Activated B cell treated with CpG ODN at 0.5 μM for 24 hours (primary cell): ENCODE data around the gene GPR142. TPM values are rescaled to one million over a fixed set of nuclear protein-coding genes. Genes with fewer than 3 reads are reported as not detected.

Source experiments
- ATAC-seq: fragments of 200-7000 bp; cut with Tn5 transposase; one replicate; pipeline ENCODE4 v1.10.0; 2021; ENCODE audit warnings: low read depth, mild to moderate bottlenecking, moderate library complexity
- CTCF ChIA-PET: fragments of 350-600 bp; sonication (Branson Sonifier 250); formaldehyde crosslinking; loops from one replicate; lab custom pipeline; 2021; ENCODE audit warnings: antibody characterized with exemption; lab: Charles Lee
- POLR2A ChIA-PET: fragments of 350-600 bp; sonication (Branson Sonifier 250); formaldehyde crosslinking; loops from one replicate; lab custom pipeline; 2021; ENCODE audit warnings: antibody characterized with exemption; lab: Charles Lee
- DNase-seq: peaks from one replicate; pipeline ENCODE4 v3.0.0; 2022
- H3K27ac Mint-ChIP-seq: one replicate; pipeline ENCODE4 v1.8.0; 2020; ENCODE audit warnings: mixed read lengths
- H3K27me3 Mint-ChIP-seq: one replicate; pipeline ENCODE4 v1.8.0; 2021; ENCODE audit warnings: mixed read lengths
- H3K36me3 Mint-ChIP-seq: one replicate; pipeline ENCODE4 v1.8.0; 2021; ENCODE audit warnings: low read depth, mixed read lengths
- H3K4me1 Mint-ChIP-seq: one replicate; pipeline ENCODE4 v1.8.0; 2021; ENCODE audit warnings: mixed read lengths
- H3K4me3 Mint-ChIP-seq: one replicate; pipeline ENCODE4 v1.8.0; 2020; ENCODE audit warnings: mild to moderate bottlenecking, mixed read lengths
- H3K9me3 Mint-ChIP-seq: one replicate; pipeline ENCODE4 v1.8.0; 2020; ENCODE audit warnings: mixed read lengths
- intact Hi-C: fragments of 100-400 bp; cut with micrococcal nuclease; formaldehyde crosslinking; loops from one replicate; pipeline ENCODE4 v1.15.1; 2024
- total RNA-seq: library from RNA; stranded (reverse); gene quantifications from 2 replicates; pipeline ENCODE4 v1.2.3, GENCODE V29; 2022
- TF ChIP-seq, protein P1 (sequence below): fragments of 200-600 bp; IDR thresholded peaks from one replicate; pipeline ENCODE4 v1.8.0; 2022; ENCODE audit warnings: antibody characterized with exemption, mild to moderate bottlenecking

GPR142 gene
- total RNA-seq, 1 donor from 2014 or later, result not detected

DNA sequence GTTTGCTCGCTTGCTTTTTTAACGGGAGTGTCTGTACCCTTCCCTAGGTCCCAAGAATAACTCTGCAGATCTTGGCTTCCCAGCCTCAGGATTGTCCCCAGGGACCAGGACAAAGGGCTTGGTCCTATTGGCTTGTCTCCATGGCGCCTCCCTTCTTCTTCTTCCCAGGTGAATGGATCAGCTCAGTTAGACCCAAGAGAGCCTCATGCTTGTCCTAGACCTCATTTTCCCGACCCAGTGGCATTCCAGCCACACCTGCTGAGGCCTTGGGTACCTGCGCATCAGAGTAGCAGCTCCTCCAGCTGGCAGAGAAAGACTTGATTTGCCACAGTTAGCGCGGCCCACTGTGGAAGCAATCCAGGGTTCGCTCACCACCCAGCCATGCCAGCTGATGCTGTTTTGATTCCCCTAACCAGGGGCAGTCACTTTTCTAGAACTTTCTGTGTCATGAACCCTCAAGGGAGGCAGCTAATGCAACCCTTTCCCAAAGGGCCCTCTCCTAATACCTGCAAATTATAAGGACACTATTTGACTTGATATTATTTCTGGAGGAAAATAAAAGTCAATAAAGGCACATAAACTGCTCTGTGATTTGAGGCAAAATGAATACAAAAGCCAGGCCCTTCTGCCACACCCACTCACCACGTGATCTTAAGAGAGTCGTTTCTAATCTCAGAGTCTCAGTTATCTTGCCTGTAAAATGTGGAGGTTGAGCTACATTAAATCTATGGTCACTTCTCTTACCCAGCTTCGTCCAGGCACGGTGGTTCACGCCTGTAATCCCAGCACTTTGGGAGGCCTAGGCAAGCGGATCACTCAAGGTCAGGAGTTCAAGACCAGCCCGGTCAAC is 13.9 kb downstream of the GPR142 start:
- DNase-seq (no peak), ATAC-seq (no peak)
- TF ChIP-seq, protein P1, sequence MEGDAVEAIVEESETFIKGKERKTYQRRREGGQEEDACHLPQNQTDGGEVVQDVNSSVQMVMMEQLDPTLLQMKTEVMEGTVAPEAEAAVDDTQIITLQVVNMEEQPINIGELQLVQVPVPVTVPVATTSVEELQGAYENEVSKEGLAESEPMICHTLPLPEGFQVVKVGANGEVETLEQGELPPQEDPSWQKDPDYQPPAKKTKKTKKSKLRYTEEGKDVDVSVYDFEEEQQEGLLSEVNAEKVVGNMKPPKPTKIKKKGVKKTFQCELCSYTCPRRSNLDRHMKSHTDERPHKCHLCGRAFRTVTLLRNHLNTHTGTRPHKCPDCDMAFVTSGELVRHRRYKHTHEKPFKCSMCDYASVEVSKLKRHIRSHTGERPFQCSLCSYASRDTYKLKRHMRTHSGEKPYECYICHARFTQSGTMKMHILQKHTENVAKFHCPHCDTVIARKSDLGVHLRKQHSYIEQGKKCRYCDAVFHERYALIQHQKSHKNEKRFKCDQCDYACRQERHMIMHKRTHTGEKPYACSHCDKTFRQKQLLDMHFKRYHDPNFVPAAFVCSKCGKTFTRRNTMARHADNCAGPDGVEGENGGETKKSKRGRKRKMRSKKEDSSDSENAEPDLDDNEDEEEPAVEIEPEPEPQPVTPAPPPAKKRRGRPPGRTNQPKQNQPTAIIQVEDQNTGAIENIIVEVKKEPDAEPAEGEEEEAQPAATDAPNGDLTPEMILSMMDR, result no peak
- ChIA-PET CTCF (interaction anchor here (0.9 to 4.6 kb wide), 8 partner anchors 11 to 356 kb away, joined by 3 to 100 read pairs (median 6); partner anchors contain the start of genes CD300LB, GPR142 and RAB37), POLR2A (interaction anchor here (1.2 kb wide), 1 partner anchor 73 kb away, joined by 3 read pairs; no protein-coding TSS in a partner anchor)
- Mint-ChIP-seq H3K27ac (no peak overlapping the region), H3K27me3 (peaks cover 23% of the 10 kb centered on the region), H3K9me3 (no peaks in the 10 kb centered on the region), H3K36me3 (no peaks in the 10 kb centered on the region), H3K4me3 (no peak overlapping the region), H3K4me1 (peaks cover 2% of the 10 kb centered on the region)
- intact Hi-C loops, result no loop called here

DNA sequence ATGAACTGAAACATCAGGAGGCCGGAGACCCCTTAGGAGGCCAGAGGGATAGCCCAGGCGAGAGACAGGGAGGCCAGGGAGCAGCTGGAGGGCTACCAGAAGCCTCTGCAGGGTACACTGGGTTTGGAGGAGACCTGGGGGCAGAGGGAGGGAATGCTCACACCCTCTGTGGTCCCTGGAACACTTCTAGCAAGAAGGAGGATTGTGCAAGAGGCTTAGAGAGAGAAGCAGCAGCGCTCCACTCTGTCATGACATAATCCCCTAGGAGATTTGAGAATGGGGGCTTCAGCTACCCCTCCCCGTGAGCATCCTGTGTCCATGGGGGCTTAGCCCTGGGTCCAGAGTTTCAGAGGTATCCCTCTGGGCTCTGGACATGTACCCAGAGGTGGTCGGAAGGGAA is 15.8 kb downstream of the GPR142 start:
- ChIA-PET POLR2A (no interaction called here), CTCF (no interaction called here)
- peaks cover 2% of the 10 kb centered on the region for H3K4me1 Mint-ChIP-seq
- ATAC-seq (no peak), DNase-seq (no peak)
- intact Hi-C loops, result no loop called here
- H3K27ac Mint-ChIP-seq, result no peak overlapping the region
- H3K9me3 Mint-ChIP-seq, result no peaks in the 10 kb centered on the region
- no peak overlapping the region for H3K4me3 Mint-ChIP-seq
- H3K36me3 Mint-ChIP-seq, result no peaks in the 10 kb centered on the region
- peaks cover 19% of the 10 kb centered on the region for H3K27me3 Mint-ChIP-seq
- TF ChIP-seq, protein P1, result no peak

DNA sequence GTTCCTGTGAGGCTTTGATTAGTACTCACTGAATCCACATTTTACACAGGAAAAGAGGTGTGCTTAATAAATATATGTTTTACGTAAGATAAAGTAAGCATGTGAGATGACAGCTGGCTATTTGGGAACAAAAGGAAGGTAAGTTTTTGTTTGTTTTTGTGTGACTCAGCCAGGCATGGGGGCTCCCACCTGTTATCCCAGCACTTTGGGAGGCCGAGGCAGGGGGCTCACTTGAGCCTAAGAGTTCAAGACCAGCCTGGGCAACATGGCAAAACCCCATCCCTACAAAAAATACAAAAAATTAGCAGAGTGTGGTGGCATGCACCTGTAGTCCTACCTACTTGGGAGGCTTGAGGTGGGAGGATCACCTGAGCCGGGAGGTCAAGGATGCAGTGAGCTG is 17.9 kb downstream of the GPR142 start:
- H3K4me1 Mint-ChIP-seq, result no peaks in the 10 kb centered on the region
- ChIA-PET CTCF (no interaction called here), POLR2A (no interaction called here)
- H3K27ac Mint-ChIP-seq, result no peak overlapping the region
- H3K27me3 Mint-ChIP-seq, result peaks cover 15% of the 10 kb centered on the region
- TF ChIP-seq, protein P1, result no peak
- H3K36me3 Mint-ChIP-seq, result no peaks in the 10 kb centered on the region
- H3K9me3 Mint-ChIP-seq, result no peaks in the 10 kb centered on the region
- DNase-seq (no peak), ATAC-seq (no peak)
- intact Hi-C loops, result no loop called here
- H3K4me3 Mint-ChIP-seq, result no peak overlapping the region

DNA sequence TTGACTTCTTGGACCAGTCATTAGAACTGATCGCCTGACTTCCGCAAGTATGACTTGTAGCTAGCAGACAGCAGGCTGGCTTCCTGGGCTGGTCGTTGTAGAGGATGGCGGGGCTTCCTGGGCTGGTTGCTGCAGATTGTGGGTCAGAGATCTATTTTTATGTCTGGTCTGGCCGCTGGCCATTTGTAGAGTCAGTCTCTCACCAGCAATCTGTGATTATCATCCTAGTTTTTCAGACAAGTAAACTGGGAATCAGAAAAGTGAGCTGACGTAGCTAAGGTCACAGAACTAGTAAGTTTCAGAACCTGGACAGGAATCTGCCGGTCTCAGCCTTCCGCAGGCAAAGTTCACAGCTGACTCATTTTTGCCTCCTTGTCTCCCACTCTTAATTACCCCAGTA is 19.1 kb downstream of the GPR142 start:
- Mint-ChIP-seq H3K36me3 (no peaks in the 10 kb centered on the region), H3K4me3 (no peak overlapping the region), H3K9me3 (no peaks in the 10 kb centered on the region), H3K4me1 (no peaks in the 10 kb centered on the region), H3K27ac (no peak overlapping the region), H3K27me3 (peaks cover 11% of the 10 kb centered on the region)
- DNase-seq (no peak), ATAC-seq (no peak)
- TF ChIP-seq, protein P1, result no peak
- ChIA-PET CTCF (no interaction called here), POLR2A (no interaction called here)
- intact Hi-C loops, result no loop called here

- H3K4me3 Mint-ChIP-seq, result no peak overlapping the region
- no peak for DNase-seq
- no peaks in the 10 kb centered on the region for H3K36me3 Mint-ChIP-seq
- ATAC-seq, result no peak
- POLR2A ChIA-PET, result no interaction called here
- intact Hi-C loops, result no loop called here
- no peaks in the 10 kb centered on the region for H3K4me1 Mint-ChIP-seq
- TF ChIP-seq, protein P1, result no peak
- CTCF ChIA-PET, result no interaction called here
- peaks cover 10% of the 10 kb centered on the region for H3K27me3 Mint-ChIP-seq
- no peak overlapping the region for H3K27ac Mint-ChIP-seq
- H3K9me3 Mint-ChIP-seq, result no peaks in the 10 kb centered on the region
These were observed 20.3 kb downstream of the GPR142 start for GRCh38 chr17:74387365-74388218.
